ENCODE measurements around the gene FOXP1.

DNA sequence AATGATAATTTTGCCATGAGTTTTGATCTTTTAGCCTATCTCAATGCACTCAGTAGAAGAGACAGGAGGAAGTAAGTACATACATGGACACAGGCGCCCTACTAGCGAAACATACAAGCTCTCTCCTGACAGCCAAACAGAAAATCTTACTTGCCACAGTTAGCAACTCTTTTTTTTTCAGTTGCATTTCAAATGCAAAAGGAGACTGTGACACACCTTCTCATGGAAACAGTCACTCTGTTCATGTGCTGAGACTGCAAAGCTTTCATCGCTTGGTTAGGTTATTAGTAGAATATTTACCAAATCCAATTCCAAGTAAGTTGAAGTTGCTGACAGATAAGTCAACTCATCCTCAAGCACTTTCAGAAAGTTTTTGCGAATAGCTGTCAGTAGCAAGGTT is 223.3 kb downstream of the FOXP1 start:
- no peak for TF ChIP-seq POLR2A (IDR thresholded peaks at IDR 0.05; ENCODE audit: insufficient read depth in 1 of 2, low read depth in 2 of 2, low read length in 2 of 2)
- no peak for TF ChIP-seq ZBTB1 (CRISPR knock-in tag; IDR thresholded peaks at IDR 0.05; ENCODE audit: borderline replicate concordance)
- TF ChIP-seq, protein P1, sequence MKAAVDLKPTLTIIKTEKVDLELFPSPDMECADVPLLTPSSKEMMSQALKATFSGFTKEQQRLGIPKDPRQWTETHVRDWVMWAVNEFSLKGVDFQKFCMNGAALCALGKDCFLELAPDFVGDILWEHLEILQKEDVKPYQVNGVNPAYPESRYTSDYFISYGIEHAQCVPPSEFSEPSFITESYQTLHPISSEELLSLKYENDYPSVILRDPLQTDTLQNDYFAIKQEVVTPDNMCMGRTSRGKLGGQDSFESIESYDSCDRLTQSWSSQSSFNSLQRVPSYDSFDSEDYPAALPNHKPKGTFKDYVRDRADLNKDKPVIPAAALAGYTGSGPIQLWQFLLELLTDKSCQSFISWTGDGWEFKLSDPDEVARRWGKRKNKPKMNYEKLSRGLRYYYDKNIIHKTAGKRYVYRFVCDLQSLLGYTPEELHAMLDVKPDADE (CRISPR knock-in tag; IDR thresholded peaks at IDR 0.05), result no peak
- TF ChIP-seq ZNF275 (CRISPR knock-in tag; IDR thresholded peaks at IDR 0.05; ENCODE audit: borderline replicate concordance), result no peak
- TF ChIP-seq ZNF333 (CRISPR knock-in tag; IDR thresholded peaks at IDR 0.05; ENCODE audit: borderline replicate concordance), result no peak
- TF ChIP-seq IRF2 (CRISPR knock-in tag; IDR thresholded peaks at IDR 0.05), result no peak
